SIG-M5 (cell line): ENCODE measurements around the gene SLC11A1.

Source experiments
- DNase-seq: peaks from one replicate; lab custom pipeline; 2025; lab: John Stamatoyannopoulos, UW

Gene SLC11A1, protein sequence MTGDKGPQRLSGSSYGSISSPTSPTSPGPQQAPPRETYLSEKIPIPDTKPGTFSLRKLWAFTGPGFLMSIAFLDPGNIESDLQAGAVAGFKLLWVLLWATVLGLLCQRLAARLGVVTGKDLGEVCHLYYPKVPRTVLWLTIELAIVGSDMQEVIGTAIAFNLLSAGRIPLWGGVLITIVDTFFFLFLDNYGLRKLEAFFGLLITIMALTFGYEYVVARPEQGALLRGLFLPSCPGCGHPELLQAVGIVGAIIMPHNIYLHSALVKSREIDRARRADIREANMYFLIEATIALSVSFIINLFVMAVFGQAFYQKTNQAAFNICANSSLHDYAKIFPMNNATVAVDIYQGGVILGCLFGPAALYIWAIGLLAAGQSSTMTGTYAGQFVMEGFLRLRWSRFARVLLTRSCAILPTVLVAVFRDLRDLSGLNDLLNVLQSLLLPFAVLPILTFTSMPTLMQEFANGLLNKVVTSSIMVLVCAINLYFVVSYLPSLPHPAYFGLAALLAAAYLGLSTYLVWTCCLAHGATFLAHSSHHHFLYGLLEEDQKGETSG

DNA sequence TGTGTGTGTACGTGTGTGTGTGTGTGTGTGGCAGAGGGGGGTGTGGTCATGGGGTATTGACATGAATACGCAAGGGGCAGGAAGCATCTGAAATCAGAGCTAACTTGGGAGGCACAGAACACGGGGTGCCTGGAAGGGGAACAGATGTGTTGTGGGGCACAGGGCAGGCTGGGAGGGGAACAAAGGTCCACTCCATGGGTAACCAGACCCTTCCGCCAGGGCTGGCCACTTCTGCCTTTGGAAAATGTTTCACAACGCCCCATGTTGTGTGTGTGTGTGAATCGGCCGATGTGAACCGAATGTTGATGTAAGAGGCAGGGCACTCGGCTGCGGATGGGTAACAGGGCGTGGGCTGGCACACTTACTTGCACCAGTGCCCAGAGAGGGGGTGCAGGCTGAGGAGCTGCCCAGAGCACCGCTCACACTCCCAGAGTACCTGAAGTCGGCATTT lies at the start of gene SLC11A1:
Gene SLC11A1 (plus strand): TSS at position 358 of the 451 bp plus-strand sequence. CDS start 96 bp downstream, outside the sequence.
- DNase-seq, result no peak

DNA sequence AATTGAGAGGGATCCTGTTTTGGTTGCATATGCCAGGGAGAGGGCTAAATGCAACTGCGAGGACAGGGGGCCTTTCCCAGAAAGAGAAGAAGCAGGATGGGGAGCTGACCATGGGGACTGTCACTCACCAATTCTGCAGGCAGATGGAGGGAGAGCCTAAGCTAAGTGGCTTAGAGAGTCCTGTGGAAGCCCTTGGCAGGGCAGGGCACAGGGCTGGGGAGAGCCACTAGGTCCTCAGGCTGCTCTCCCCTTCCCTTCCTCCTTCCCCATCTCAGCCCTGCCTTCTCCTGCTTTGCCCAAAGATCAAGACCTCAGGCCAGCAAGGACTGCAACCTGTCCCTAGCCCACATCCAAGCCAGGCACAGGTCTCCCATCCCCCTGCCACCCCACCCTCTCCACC lies 49.8 kb upstream of the SLC11A1 start:
- DNase-seq, result no peak

GRCh38 chr2:218332920-218333645 lies 49.0 kb upstream of the SLC11A1 start:
- DNase-seq, result peak; percentile 59

GRCh38 chr2:218334531-218334930 lies 47.5 kb upstream of the SLC11A1 start:
- no peak for DNase-seq

GRCh38 chr2:218340656-218341055 lies 41.4 kb upstream of the SLC11A1 start:
- no peak for DNase-seq

DNA sequence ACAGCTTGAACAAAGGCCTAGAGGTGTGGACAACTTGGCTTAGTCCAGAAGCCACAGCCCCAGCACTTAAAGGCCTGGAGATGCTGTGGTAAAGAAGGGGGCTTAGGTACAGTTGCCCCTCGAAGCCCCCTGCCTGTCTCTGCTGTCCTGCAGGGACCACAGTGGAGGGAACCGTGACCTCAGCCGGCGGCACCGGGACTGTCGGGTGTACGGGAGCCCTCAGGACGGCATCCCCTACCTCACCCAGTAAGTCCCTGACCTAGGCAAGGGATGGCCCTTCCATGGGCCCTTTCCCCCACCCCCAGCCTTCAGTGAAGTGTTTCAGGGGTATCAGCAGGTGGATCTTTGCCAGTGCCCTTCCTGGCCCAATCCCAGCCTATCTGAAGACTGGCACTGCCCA lies 40.7 kb upstream of the SLC11A1 start:
- DNase-seq, result no peak

DNA sequence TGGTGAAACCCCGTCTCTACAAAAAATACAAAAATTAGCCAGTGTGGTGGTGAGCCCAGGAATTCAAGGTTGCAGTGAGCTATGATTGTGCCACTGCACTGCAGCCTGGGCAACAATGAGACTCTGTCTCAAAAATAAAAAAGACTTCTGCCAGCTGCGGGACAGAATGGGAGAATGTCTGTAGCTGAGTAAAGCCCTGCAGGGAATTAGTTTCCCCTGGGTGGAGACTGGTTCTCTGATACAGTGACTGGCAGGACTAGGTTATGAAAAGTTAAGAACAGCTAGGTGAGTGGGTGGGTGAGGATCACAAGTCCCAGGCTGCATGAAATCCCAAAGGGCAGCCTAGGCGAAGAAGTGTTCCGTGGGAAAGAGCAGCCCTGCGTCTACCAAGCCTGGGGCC lies 39.2 kb upstream of the SLC11A1 start:
- no peak for DNase-seq

GRCh38 chr2:218343591-218343990 lies 38.5 kb upstream of the SLC11A1 start:
- DNase-seq, result no peak

- no peak for DNase-seq
Observed at GRCh38 chr2:218344090-218344754, 37.9 kb upstream of the SLC11A1 start.

DNA sequence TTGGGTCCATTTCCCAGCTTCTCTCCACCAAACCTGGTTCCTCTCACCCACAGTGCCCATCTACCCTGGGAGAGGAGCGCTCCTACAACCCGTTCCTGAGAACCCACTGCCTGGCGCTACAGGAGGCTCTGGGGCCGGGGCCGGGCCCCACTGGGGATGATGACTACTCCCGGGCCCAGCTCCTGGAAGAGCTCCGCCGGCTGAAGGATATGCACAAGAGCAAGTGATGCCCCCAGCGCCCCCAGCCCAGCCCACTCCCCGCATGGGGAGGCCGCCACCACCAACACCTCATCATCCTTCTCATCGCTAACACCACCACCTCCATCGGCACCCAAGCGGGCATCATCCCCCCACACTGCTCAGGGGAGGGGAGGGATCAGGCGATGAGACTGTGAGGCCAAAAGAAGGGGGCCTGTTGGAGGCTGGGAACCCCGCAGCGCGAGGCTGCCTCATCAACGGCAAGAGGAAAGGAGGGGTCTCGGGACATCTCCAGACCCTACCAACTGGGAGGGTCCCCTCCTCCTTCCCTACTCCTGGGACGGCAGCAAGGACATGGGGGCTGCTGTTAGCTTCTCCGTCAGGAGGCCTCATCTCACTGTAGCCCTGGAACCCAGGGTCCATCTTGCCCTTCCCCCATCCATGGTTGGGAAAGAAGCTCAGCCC lies 37.2 kb upstream of the SLC11A1 start:
- no peak for DNase-seq

GRCh38 chr2:218345491-218346236 lies 36.4 kb upstream of the SLC11A1 start:
- DNase-seq, result no peak

DNA sequence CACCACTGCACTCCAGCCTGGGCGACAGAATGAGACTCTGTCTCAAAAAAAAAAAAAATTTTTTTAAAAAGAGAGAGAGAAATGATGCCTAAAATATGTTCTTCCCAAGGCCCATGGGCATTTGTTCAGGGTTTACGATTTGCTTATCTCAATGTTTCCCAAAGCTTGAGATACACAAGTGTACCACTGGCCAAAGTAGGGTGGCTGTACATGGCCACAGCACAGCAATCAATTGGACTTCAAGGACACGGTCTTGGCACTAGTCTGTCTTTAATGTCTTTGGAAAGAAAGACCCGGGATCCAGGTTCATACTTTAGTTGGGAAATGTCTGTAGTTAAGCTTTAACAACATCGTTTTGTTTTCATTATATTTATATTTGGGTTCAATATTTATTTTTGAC lies 34.9 kb upstream of the SLC11A1 start:
- DNase-seq, result no peak

GRCh38 chr2:218354045-218354444 lies 28.0 kb upstream of the SLC11A1 start:
- no peak for DNase-seq

DNA sequence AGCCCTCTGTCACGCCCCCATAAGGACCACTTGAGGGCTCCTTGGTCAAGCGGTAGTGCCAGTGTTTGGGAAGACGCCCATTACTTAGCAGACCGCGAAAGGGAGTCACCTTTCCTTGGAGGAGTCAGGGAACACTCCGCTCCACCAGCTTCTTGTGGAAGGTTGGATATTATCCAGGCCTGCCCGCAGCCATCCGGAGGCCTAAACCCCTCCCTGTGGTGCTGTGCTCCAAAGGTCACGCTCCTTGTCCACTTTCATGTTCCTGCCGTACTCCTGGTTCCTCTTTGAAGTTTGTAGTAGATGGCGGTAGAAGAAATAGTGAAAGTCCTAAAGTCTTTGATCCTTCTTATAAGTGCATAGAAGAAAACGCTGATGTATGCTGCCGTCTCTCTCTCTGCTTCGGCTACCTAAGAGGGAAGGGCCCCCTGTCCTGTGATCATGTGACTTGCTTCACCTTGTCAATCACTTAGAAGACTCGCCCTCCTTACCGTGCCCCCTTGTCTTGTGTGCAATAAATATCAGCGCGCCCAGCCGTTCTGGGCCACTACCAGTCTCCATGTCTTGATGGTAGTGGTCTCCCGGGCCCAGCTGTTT lies 27.1 kb upstream of the SLC11A1 start:
- no peak for DNase-seq

DNA sequence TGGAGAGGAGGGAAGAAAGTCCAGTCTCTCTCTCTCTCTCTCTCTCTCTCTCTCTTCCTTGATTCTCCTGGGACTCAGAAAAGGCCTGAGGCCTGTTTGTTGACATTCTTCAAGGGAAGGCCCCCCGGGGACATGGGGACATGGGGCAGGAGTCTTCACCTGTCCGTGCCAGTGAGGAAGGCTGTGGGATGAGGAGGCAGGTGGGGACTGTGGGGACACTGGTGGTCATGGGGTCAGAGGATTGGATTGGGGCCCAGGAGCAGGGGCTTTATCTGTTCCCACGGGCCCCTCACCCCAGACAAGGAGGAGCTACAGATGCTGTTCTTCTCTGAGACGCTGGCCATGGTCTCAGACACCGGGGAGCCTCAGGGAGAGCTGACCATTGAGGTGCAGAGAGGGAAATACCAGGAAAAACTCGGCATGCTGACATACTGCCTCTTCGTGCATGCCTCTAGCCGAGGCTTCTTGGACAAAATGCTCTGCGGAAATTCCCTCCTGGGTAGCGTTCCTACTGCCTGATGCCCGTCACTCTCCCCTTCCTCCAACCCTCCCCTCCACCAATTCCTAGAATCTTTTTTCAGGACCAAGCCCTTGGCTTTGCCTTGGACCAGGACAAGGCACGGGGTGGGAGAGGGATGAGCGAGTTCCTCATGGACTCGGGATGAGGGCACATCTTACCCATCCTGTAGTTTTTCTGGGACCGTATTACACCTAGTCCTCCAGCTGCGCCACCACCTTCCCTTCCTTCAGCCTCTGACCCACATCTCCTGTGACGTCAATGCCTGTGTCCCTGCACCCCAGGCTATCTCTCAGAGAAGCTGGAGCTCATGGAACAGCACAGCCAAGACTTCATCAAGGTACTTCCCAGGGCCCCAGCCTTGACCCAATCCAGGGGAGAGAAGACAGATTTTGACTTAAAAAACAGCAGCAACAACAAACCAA lies 24.6 kb upstream of the SLC11A1 start:
- DNase-seq, result no peak

DNA sequence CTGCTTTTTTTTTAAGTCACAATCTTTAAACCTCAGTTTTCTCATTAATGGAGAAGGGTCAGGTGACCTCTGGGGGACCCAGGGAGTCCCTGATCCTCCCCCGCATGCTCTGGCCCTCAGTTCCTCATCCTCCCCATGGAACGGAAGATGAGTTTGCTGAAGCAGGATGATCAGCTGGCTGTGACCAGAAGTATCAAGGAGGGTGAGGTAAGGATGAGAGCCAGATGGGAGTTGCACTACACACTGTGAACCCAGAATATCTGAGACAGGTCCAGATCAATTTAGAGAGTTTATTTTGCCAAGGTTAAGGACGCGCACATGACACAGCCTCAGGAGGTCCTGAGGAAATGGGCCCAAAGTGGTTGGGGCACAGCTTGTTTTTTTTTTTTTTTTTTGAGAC lies 21.6 kb upstream of the SLC11A1 start:
- DNase-seq, result no peak

- no peak for DNase-seq
Observed at GRCh38 chr2:218362606-218363005, 19.5 kb upstream of the SLC11A1 start.

DNA sequence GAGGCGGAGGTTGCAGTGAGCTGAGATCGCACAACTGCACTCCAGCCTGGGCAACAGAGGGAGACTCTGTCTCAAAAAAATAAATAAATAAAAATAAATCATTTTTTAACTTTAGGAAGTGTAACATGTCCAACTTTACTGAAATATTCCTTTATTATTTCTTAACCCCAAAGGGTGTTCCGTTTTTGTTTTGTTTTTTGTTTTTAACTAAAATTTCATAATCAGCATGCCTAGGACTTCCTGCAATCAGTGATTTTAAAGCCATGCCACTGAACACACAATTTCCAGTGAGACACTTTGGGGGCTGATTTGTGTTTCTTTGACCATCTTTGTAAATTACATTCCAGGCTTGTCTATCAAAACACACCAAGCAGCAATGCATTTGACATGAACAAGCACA lies 18.3 kb upstream of the SLC11A1 start:
- DNase-seq, result no peak

DNA sequence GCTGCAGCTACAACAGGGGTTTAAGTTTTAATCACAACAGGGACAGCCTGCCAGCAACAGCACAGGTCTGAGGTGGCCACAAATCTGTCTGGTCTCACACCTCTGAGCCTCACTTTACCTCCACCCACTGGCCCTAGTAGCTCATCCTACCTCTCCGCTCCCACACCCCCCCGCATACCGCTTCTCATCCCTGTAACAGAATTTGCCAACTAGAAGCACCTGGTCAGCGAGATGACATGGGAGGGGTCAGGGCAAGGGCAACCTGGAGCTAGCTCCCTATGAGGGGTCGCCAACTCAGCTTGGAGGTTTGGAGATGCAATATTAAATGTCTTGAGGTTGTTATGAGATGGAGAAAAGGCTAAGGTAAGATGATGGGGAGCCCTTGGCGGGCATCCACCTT lies 17.9 kb upstream of the SLC11A1 start:
- DNase-seq, result no peak
